ENCODE data around the gene EPS8L3. TPM values are rescaled to one million over a fixed set of nuclear protein-coding genes. Genes with fewer than 3 reads are reported as not detected.
A peak's percentile ranks its signal among the peaks of the same experiment; 100 is the strongest.

Gene EPS8L3
- total RNA-seq, 1 donor from 2014 or later, result not detected

- Mint-ChIP-seq H3K27me3 (ENCODE audit: low read depth) (no peaks in the 10 kb centered on the region), H3K36me3 (ENCODE audit: low read depth) (no peaks in the 10 kb centered on the region), H3K4me1 (no peaks in the 10 kb centered on the region), H3K4me3 (no peak overlapping the region), H3K27ac (ENCODE audit: unreplicated experiment) (no peak overlapping the region), H3K9me3 (no peaks in the 10 kb centered on the region)
- TF ChIP-seq, protein P1, sequence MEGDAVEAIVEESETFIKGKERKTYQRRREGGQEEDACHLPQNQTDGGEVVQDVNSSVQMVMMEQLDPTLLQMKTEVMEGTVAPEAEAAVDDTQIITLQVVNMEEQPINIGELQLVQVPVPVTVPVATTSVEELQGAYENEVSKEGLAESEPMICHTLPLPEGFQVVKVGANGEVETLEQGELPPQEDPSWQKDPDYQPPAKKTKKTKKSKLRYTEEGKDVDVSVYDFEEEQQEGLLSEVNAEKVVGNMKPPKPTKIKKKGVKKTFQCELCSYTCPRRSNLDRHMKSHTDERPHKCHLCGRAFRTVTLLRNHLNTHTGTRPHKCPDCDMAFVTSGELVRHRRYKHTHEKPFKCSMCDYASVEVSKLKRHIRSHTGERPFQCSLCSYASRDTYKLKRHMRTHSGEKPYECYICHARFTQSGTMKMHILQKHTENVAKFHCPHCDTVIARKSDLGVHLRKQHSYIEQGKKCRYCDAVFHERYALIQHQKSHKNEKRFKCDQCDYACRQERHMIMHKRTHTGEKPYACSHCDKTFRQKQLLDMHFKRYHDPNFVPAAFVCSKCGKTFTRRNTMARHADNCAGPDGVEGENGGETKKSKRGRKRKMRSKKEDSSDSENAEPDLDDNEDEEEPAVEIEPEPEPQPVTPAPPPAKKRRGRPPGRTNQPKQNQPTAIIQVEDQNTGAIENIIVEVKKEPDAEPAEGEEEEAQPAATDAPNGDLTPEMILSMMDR (conservative IDR thresholded peaks at IDR 0.05), result no peak
- no peak for DNase-seq (ENCODE audit: low read depth, low spot score)
Measured at GRCh38 chr1:109761227-109762038, 2.3 kb downstream of the EPS8L3 start.

DNA sequence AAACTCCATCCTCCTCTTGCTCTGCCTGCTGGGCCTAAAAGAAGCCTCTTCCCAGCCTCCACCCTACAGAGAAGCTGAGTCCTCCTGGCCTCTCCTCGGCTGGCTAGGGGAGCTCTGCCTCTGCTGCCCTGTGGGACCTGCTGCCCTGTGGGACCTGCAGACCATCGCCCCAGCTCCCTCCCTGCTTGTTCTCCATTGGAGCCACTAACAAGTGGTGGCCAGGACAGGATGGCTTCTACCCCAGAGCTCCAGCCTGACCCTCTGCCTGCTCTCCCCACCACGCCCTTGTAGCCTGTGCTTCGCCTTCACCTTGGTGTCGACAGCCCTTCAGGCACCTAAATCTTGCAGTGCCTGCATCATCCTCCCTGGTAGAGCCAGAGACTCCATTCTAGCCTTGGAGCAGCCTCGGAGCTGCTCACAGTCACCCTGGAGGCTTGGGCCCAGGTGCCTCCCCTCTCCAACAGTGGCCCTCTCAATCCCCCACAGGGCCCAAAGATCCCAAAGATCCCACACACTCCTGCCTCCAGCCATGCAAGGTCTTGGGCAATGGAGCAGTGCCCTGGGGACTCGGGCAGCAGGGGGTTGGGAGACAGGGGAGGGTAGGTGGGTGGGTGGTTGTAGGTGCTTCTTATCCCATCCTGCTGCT, 3.0 kb downstream of the EPS8L3 start:
- Mint-ChIP-seq H3K4me1 (no peaks in the 10 kb centered on the region), H3K4me3 (no peak overlapping the region), H3K27me3 (ENCODE audit: low read depth) (no peaks in the 10 kb centered on the region), H3K36me3 (ENCODE audit: low read depth) (no peaks in the 10 kb centered on the region), H3K27ac (ENCODE audit: unreplicated experiment) (no peak overlapping the region), H3K9me3 (no peaks in the 10 kb centered on the region)
- DNase-seq (ENCODE audit: low read depth, low spot score), result no peak
- TF ChIP-seq, protein P1 (conservative IDR thresholded peaks at IDR 0.05), result no peak

DNA sequence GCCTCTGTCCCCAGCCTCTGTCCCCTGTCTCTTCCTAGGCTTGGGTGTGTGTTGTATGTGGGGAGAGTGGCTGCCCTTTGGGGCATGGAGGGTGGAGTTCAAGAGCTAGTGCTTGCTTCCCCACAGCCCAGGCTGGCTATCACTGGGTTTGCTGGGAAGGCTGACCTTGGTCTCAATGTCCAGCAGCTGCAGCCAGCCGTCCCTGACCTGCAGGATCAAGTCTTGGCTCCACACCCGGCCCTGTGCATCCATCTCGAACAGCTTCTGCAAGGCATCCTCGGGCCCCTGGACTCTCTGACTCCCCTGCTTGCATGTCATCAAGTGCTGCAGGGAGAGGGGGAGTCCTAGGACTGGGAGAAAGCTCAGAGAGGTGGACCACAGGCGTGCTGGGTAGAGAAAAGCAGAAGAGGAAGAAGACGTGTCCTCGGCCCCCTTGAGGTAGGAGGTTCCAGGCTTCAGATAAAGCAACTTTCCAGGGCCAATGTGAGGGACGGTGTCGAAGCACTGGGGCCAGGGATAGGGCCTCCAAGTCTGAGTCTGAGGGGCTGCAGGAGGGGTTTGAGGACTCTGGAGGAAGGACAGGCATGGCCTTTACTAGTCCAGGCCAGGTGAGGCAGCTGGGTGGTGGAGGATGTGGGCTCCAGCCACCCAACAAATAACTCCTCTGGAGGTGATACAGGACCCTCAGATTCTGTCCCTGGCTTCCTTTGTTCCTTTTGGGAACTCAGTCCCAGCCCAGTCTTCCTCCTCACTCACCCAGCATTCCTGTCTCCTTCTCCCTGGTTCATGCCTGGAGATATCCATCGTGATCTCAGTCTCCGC, 4.0 kb downstream of the EPS8L3 start:
- H3K36me3 Mint-ChIP-seq (ENCODE audit: low read depth), result no peaks in the 10 kb centered on the region
- peak overlapping the region; percentile 43 for H3K27ac Mint-ChIP-seq (ENCODE audit: unreplicated experiment)
- DNase-seq (ENCODE audit: low read depth, low spot score), result no peak

GRCh38 chr1:109757936-109758786, 5.6 kb downstream of the EPS8L3 start:
- TF ChIP-seq, protein P1 (conservative IDR thresholded peaks at IDR 0.05), result no peak
- DNase-seq (ENCODE audit: low read depth, low spot score), result no peak
- Mint-ChIP-seq H3K4me3 (no peak overlapping the region), H3K27me3 (ENCODE audit: low read depth) (no peaks in the 10 kb centered on the region), H3K9me3 (no peaks in the 10 kb centered on the region), H3K36me3 (ENCODE audit: low read depth) (no peaks in the 10 kb centered on the region), H3K27ac (ENCODE audit: unreplicated experiment) (no peak overlapping the region), H3K4me1 (no peaks in the 10 kb centered on the region)

More for the DNA sequence above, 4.0 kb downstream of the EPS8L3 start:
- no peaks in the 10 kb centered on the region for H3K27me3 Mint-ChIP-seq (ENCODE audit: low read depth)
- H3K9me3 Mint-ChIP-seq, result no peaks in the 10 kb centered on the region
- TF ChIP-seq, protein P1 (conservative IDR thresholded peaks at IDR 0.05), result no peak
- no peaks in the 10 kb centered on the region for H3K4me1 Mint-ChIP-seq
- no peak overlapping the region for H3K4me3 Mint-ChIP-seq

Data from neural crest cell (in vitro differentiated cells).